HepG2 (cell line): ENCODE measurements around the gene MRPS34. TPM values are rescaled to one million over a fixed set of nuclear protein-coding genes. Genes with fewer than 3 reads are reported as not detected.

Source experiments
- ATAC-seq: fragments of 200-7000 bp; cut with Tn5 transposase; 3 replicates; pipeline ENCODE4 v1.9.1; 2020; ENCODE audit warnings: mild to moderate bottlenecking, moderate library complexity
- BruUV-seq: library from RNA; stranded (reverse); fragments of 400-500 nt; replicated peaks from 2 replicates; lab custom pipeline; 2021; lab: Mats Ljungman, UMichigan
- CTCF ChIA-PET: fragments of 300-600 bp; formaldehyde crosslinking; extraction: SDS; loops from one replicate; lab custom pipeline; 2021; ENCODE audit warnings: low total read pairs, inconsistent platforms, low intra/inter-chr PET ratio; lab: Yijun Ruan, JAX
- POLR2A ChIA-PET: fragments of 350-600 bp; sonication (Branson Sonifier 250); formaldehyde crosslinking; loops from one replicate; lab custom pipeline; 2020; ENCODE audit warnings: antibody characterized with exemption, inconsistent platforms; lab: Yijun Ruan, JAX
- DNase-seq: peaks from one replicate; pipeline ENCODE4 v3.0.0-alpha.2; 2015; ENCODE audit warnings: low spot score
- FAIRE-seq: peaks from 3 replicates; lab custom pipeline; 2011; peaks lifted over from hg19 to GRCh38; lab: Jason Lieb, UNC
- H2AFZ ChIP-seq: one replicate; pipeline ENCODE4 v1.6.1; 2011; ENCODE audit warnings: low read length, inconsistent platforms
- H3K27ac ChIP-seq: fragments of 300-600 bp; 3 replicates; pipeline ENCODE4 v1.8.0; 2011; ENCODE audit warnings: mixed run types, mild to moderate bottlenecking, mixed read lengths, low read length, inconsistent platforms; ENCODE audit not compliant: insufficient read depth; ENCODE audit errors: extremely low read length
- H3K27me3 ChIP-seq, 2 experiments: fragments of 200-600 bp in 1 of 2; 2 replicates in 1 of 2; 3 replicates in 1 of 2; pipeline versions ENCODE4 v1.6.0 to v1.8.0; 2011; ENCODE audit warnings: low read length in 2 of 2, mild to moderate bottlenecking in 2 of 2, moderate library complexity in 2 of 2, inconsistent platforms in 1 of 2; ENCODE audit not compliant: insufficient read depth in 2 of 2, control insufficient read depth in 1 of 2
- H3K36me3 ChIP-seq, 2 experiments: fragments of 200-600 bp in 1 of 2; replicated peaks in 1 of 2; 2 replicates in 1 of 2; 3 replicates in 1 of 2; pipeline versions ENCODE4 v1.5.1 to v1.8.0; 2011; ENCODE audit warnings: low read length in 2 of 2, inconsistent platforms in 1 of 2; ENCODE audit not compliant: insufficient read depth in 2 of 2, control insufficient read depth in 1 of 2
- H3K4me1 ChIP-seq: 2 replicates; pipeline ENCODE4 v1.5.1; 2012; ENCODE audit warnings: low read length, inconsistent platforms; ENCODE audit not compliant: insufficient read depth
- H3K4me2 ChIP-seq: 2 replicates; pipeline ENCODE4 v1.6.0; 2011; ENCODE audit warnings: low read depth, low read length, inconsistent platforms
- H3K4me3 ChIP-seq, 3 experiments: fragments of 200-600 bp in 1 of 3; sonication (generic), shearing (Covaris generic) in 1 of 3; replicated peaks in 1 of 3; 2 replicates each; pipeline ENCODE4 v1.5.1; 2011 to 2016; ENCODE audit warnings: low read length in 3 of 3, inconsistent platforms in 2 of 3, low read depth in 2 of 3, mild to moderate bottlenecking in 2 of 3, control low read depth in 1 of 3, mixed read lengths in 1 of 3; ENCODE audit not compliant: insufficient read depth in 1 of 3
- H3K79me2 ChIP-seq: one replicate; pipeline ENCODE4 v1.6.1; 2011; ENCODE audit warnings: low read length, inconsistent platforms; ENCODE audit not compliant: insufficient read depth
- H3K9ac ChIP-seq: 2 replicates; pipeline ENCODE4 v1.6.0; 2011; ENCODE audit warnings: mild to moderate bottlenecking, low read depth, low read length, inconsistent platforms; ENCODE audit not compliant: insufficient read depth
- H3K9me3 ChIP-seq: 2 replicates; pipeline ENCODE4 v1.5.1; 2012; ENCODE audit warnings: mild to moderate bottlenecking, low read length
- H4K20me1 ChIP-seq: 2 replicates; pipeline ENCODE4 v1.6.0; 2011; ENCODE audit warnings: inconsistent platforms, mild to moderate bottlenecking, low read length, moderate library complexity; ENCODE audit not compliant: insufficient read depth
- DPF2 ChIP-seq: sonication (generic); formaldehyde crosslinking; IDR thresholded peaks from 2 replicates; pipeline ENCODE4 v1.4.0; 2020; ENCODE audit warnings: mild to moderate bottlenecking, low read depth, missing genetic modification reagents, borderline replicate concordance
- GPBP1L1 ChIP-seq: sonication (generic); formaldehyde crosslinking; IDR thresholded peaks from 2 replicates; pipeline ENCODE4 v1.5.0; 2020; ENCODE audit warnings: mild to moderate bottlenecking, missing genetic modification reagents
- HMGA1 ChIP-seq: sonication (generic); formaldehyde crosslinking; conservative IDR thresholded peaks from 2 replicates; pipeline ENCODE4 v1.4.0; 2020; ENCODE audit warnings: missing genetic modification reagents
- HOXA9 ChIP-seq: sonication (generic); formaldehyde crosslinking; IDR thresholded peaks from 2 replicates; pipeline ENCODE4 v1.8.1; 2022; ENCODE audit warnings: missing genetic modification reagents, mild to moderate bottlenecking, moderate library complexity, borderline replicate concordance
- MTF1 ChIP-seq: sonication (generic); formaldehyde crosslinking; IDR thresholded peaks from 2 replicates; pipeline ENCODE4 v1.5.0; 2020; ENCODE audit warnings: missing genetic modification reagents
- SNAPC5 ChIP-seq: sonication (generic); formaldehyde crosslinking; IDR thresholded peaks from 2 replicates; pipeline ENCODE4 v1.8.1; 2023; ENCODE audit warnings: mild to moderate bottlenecking, missing genetic modification reagents, borderline replicate concordance
- TBL1XR1 ChIP-seq: fragments of 150-350 bp; IDR thresholded peaks from 2 replicates; pipeline ENCODE4 v1.6.1; 2014; ENCODE audit warnings: borderline replicate concordance, low read length; ENCODE audit not compliant: partially characterized antibody
- ZBTB4 ChIP-seq: sonication (generic); formaldehyde crosslinking; IDR thresholded peaks from 2 replicates; pipeline ENCODE4 v1.4.0; 2020; ENCODE audit warnings: missing genetic modification reagents, mild to moderate bottlenecking, borderline replicate concordance
- ZFX ChIP-seq: sonication (generic); formaldehyde crosslinking; IDR thresholded peaks from 2 replicates; pipeline ENCODE4 v1.4.0; 2020; ENCODE audit warnings: mild to moderate bottlenecking, low read depth, missing genetic modification reagents, moderate library complexity
- ZMYM4 ChIP-seq: sonication (generic); formaldehyde crosslinking; IDR thresholded peaks from 2 replicates; pipeline ENCODE4 v1.8.1; 2023; ENCODE audit warnings: mild to moderate bottlenecking, missing genetic modification reagents
- ZNF121 ChIP-seq: sonication (generic); formaldehyde crosslinking; IDR thresholded peaks from 2 replicates; pipeline ENCODE4 v1.5.0; 2020; ENCODE audit warnings: mild to moderate bottlenecking, missing genetic modification reagents
- ZNF136 ChIP-seq: sonication (generic); formaldehyde crosslinking; IDR thresholded peaks from 2 replicates; pipeline ENCODE4 v1.8.1; 2022; ENCODE audit warnings: low read depth, mild to moderate bottlenecking, moderate library complexity, missing genetic modification reagents
- ZNF605 ChIP-seq: sonication (generic); formaldehyde crosslinking; IDR thresholded peaks from 2 replicates; pipeline ENCODE4 v1.8.0; 2022; ENCODE audit warnings: mild to moderate bottlenecking, missing genetic modification reagents
- WGBS: methylation state at CpG from one replicate; pipeline ENCODE4 v1.1.6; 2017; ENCODE audit warnings: low lambda C conversion rate; 5-methylcytosine and 5-hydroxymethylcytosine counted together
- in situ Hi-C: cut with HindIII; loops from 2 replicates; pipeline ENCODE4 v1.10.0; 2017; ENCODE audit warnings: low pct_unique_long_range_greater_than_20kb; ENCODE audit not compliant: extremely low pct_ligation_motif_present
- intact Hi-C: fragments of 100-400 bp; cut with micrococcal nuclease; formaldehyde crosslinking; loops from one replicate; pipeline ENCODE4 v1.10.0; 2022; ENCODE audit not compliant: unreplicated experiment
- polyA plus RNA-seq, 8 experiments: library from polyadenylated mRNA; depleted of rRNA in 3 of 8; stranded (reverse) in 7 of 8; unstranded in 1 of 8; fragments of >200 nt; fragmentation: Illumina TruSeq in 4 of 8; extraction: Trizol in 4 of 8; gene quantifications; 2 replicates each; pipeline versions ENCODE4 v1.2.1 to v1.2.3, GENCODE V29; 2011 to 2016; ENCODE audit warnings: low read depth in 4 of 8, missing spikeins in 1 of 8, mixed read lengths in 1 of 8; ENCODE audit not compliant: insufficient read depth in 1 of 8
- total RNA-seq, 5 experiments: library from RNA; depleted of rRNA; stranded (reverse); fragments of >200 nt; fragmentation: Illumina TruSeq; extraction: Trizol; gene quantifications; 2 replicates each; pipeline ENCODE4 v1.2.3, GENCODE V29; 2016; ENCODE audit warnings: low read depth in 1 of 5

MRPS34 gene
- total and polyA plus RNA-seq, 2 of the 13 experiments (the other 11 are each of a cell fraction or from before 2014, with no cell fraction given), result 63.5 to 131 TPM

- 94% methylated on average over 15 of the region's 15 CpGs for WGBS
- peaks cover 8% of the 10 kb centered on the region for H3K79me2 ChIP-seq
- TF ChIP-seq ZMYM4 (CRISPR knock-in tag), result no peak
- TF ChIP-seq HMGA1 (CRISPR knock-in tag), result no peak
- TF ChIP-seq HOXA9 (CRISPR knock-in tag), result no peak
- no peak for TF ChIP-seq ZFX
- TF ChIP-seq ZNF121 (CRISPR knock-in tag), result no peak
- no peak for TF ChIP-seq ZNF605 (CRISPR knock-in tag)
- TF ChIP-seq MTF1 (CRISPR knock-in tag), result no peak
- no peak for TF ChIP-seq DPF2 (CRISPR knock-in tag)
- TF ChIP-seq ZBTB4, result no peak
- TF ChIP-seq TBL1XR1, result no peak
- TF ChIP-seq ZNF136 (CRISPR knock-in tag), result no peak
- no peak for TF ChIP-seq GPBP1L1 (CRISPR knock-in tag)
- TF ChIP-seq SNAPC5 (CRISPR knock-in tag), result no peak
- no peak overlapping the region for H3K27ac ChIP-seq
- no peak overlapping the region for H3K9ac ChIP-seq
- no peak for FAIRE-seq
- H3K36me3 ChIP-seq, result peaks cover 4 to 7% of the 10 kb centered on the region in 2 experiments; a peak in 3 of 5 replicates
- H3K4me1 ChIP-seq, result peaks cover 21% of the 10 kb centered on the region
- H3K27me3 ChIP-seq, result no peaks in the 10 kb centered on the region
- no peaks in the 10 kb centered on the region for H4K20me1 ChIP-seq
- intact Hi-C loops, result no loop called here
- ChIA-PET CTCF (no interaction called here), POLR2A (no interaction called here)
- H3K4me2 ChIP-seq, result no peak overlapping the region
- H3K9me3 ChIP-seq, result no peaks in the 10 kb centered on the region
- no TSS peak for BruUV-seq
- no peak for DNase-seq
- H2AFZ ChIP-seq, result no peak overlapping the region
- no peak for ATAC-seq
- no peak overlapping the region for H3K4me3 ChIP-seq
- in situ Hi-C loops, result no loop called here
Measured at GRCh38 chr16:1790261-1790610, 17.3 kb upstream of the MRPS34 start.
